K562 (cell line): ENCODE measurements around the gene PLEKHO1.

Experiments
- EP300 ChIP-seq: IDR thresholded peaks from 2 replicates; pipeline ENCODE4 v1.6.1; 2012; ENCODE audit warnings: low read length, improper control_type of control experiment
- FOXK2 ChIP-seq, 2 experiments: fragments of 450-650 bp; IDR thresholded peaks in 1 of 2; conservative IDR thresholded peaks in 1 of 2; 2 replicates each; pipeline ENCODE4 v1.6.1; 2016; ENCODE audit warnings: low read depth in 2 of 2, mild to moderate bottlenecking in 1 of 2
- FOXM1 ChIP-seq, 2 experiments: fragments of 450-650 bp in 1 of 2; sonication (generic) in 1 of 2; formaldehyde crosslinking in 1 of 2; IDR thresholded peaks; 2 replicates each; pipeline versions ENCODE4 v1.6.1 to v1.9.0; 2017 to 2022; ENCODE audit warnings: low read depth in 2 of 2, mild to moderate bottlenecking in 2 of 2, missing genetic modification reagents in 1 of 2, moderate library complexity in 1 of 2
- L3MBTL2 ChIP-seq: fragments of 450-650 bp; IDR thresholded peaks from 2 replicates; pipeline ENCODE4 v1.6.1; 2016; ENCODE audit warnings: mild to moderate bottlenecking, moderate library complexity
- MAZ ChIP-seq, 2 experiments: fragments of 450-650 bp in 1 of 2; sonication (generic) in 1 of 2; formaldehyde crosslinking; IDR thresholded peaks in 1 of 2; conservative IDR thresholded peaks in 1 of 2; 2 replicates each; pipeline versions ENCODE4 v1.4.0 to v1.5.0; 2020; ENCODE audit warnings: mild to moderate bottlenecking in 1 of 2, missing genetic modification reagents in 1 of 2
- PTRF ChIP-seq: fragments of 450-650 bp; IDR thresholded peaks from 2 replicates; pipeline ENCODE4 v1.6.1; 2016; ENCODE audit warnings: mild to moderate bottlenecking, missing genetic modification characterization, missing compliant biosample characterization
- RUNX1 ChIP-seq: sonication (generic); IDR thresholded peaks from 2 replicates; pipeline ENCODE4 v1.6.1; 2016; ENCODE audit warnings: antibody characterized with exemption, low read depth
- TARDBP ChIP-seq: fragments of 450-650 bp; IDR thresholded peaks from 2 replicates; pipeline ENCODE4 v1.6.1; 2016
- TF ChIP-seq, protein P1 (sequence below): fragments of 250-450 bp; sonication (Bioruptor Pico); IDR thresholded peaks from 2 replicates; pipeline ENCODE4 v1.8.0; 2022; ENCODE audit warnings: inconsistent platforms
- TF ChIP-seq, protein P2 (sequence below): fragments of 250-450 bp; sonication (Bioruptor Pico); IDR thresholded peaks from 2 replicates; pipeline ENCODE4 v1.8.0; 2021; ENCODE audit warnings: borderline replicate concordance, mild to moderate bottlenecking, moderate library complexity; ENCODE audit not compliant: poor library complexity, severe bottlenecking
- TF ChIP-seq, protein P3 (sequence below), 2 experiments: fragments of 450-650 bp in 1 of 2; sonication (generic) in 1 of 2; formaldehyde crosslinking; conservative IDR thresholded peaks; 2 replicates each; pipeline versions ENCODE4 v1.4.0 to v1.8.1; 2020 to 2022; ENCODE audit warnings: mild to moderate bottlenecking in 1 of 2, missing genetic modification reagents in 1 of 2

DNA sequence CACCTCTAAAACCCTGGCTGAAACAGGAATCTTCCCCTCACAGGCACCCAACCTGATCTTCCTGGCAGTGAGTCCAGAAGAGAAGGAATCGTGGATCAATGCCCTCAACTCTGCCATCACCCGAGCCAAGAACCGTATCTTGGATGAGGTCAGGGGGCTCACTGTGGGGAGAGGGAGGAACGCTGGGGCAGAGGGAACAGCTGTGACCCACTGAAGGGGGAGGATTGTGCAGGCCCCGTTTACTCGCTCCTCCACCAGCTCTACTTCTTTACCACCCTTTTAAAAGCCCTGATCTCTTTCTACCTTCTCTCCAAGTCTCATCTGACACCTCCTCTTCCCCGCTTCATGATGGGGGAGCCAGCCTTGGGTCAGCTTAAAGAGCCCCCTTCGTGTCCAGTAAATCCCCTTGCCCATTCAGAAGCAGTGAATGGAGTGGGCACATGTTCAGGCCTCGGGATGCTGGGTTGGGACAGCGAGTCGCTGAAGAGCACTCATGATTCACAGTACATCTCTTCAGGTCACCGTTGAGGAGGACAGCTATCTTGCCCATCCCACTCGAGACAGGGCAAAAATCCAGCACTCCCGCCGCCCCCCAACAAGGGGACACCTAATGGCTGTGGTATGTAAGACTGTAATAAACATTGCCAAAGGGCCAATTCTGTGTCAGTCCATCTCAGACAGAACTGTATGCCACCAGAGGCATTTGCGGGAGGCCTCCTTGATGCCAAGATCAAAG is 7.3 kb downstream of the PLEKHO1 start:
- TF ChIP-seq, protein P1, sequence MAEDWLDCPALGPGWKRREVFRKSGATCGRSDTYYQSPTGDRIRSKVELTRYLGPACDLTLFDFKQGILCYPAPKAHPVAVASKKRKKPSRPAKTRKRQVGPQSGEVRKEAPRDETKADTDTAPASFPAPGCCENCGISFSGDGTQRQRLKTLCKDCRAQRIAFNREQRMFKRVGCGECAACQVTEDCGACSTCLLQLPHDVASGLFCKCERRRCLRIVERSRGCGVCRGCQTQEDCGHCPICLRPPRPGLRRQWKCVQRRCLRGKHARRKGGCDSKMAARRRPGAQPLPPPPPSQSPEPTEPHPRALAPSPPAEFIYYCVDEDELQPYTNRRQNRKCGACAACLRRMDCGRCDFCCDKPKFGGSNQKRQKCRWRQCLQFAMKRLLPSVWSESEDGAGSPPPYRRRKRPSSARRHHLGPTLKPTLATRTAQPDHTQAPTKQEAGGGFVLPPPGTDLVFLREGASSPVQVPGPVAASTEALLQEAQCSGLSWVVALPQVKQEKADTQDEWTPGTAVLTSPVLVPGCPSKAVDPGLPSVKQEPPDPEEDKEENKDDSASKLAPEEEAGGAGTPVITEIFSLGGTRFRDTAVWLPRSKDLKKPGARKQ (CRISPR knock-in tag), result no peak
- no peak for TF ChIP-seq PTRF
- no peak for TF ChIP-seq RUNX1
- TF ChIP-seq, protein P2, sequence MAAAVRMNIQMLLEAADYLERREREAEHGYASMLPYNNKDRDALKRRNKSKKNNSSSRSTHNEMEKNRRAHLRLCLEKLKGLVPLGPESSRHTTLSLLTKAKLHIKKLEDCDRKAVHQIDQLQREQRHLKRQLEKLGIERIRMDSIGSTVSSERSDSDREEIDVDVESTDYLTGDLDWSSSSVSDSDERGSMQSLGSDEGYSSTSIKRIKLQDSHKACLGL (CRISPR knock-in tag), result no peak
- no peak for TF ChIP-seq FOXM1 (IDR thresholded peaks at IDR 0.05; ENCODE audit: low read depth)
- TF ChIP-seq FOXM1 (CRISPR knock-in tag; IDR thresholded peaks at IDR 0.05; ENCODE audit: low read depth), result no peak
- no peak for TF ChIP-seq EP300
- no peak for TF ChIP-seq L3MBTL2
- no peak for TF ChIP-seq TARDBP
- no peak for TF ChIP-seq MAZ (CRISPR knock-in tag; conservative IDR thresholded peaks at IDR 0.05 in 1 of 2, IDR thresholded peaks at IDR 0.05 in 1 of 2)
- no peak for TF ChIP-seq FOXK2 (conservative IDR thresholded peaks at IDR 0.05 in 1 of 2, IDR thresholded peaks at IDR 0.05 in 1 of 2; ENCODE audit: low read depth in 2 of 2)
- TF ChIP-seq, protein P3, sequence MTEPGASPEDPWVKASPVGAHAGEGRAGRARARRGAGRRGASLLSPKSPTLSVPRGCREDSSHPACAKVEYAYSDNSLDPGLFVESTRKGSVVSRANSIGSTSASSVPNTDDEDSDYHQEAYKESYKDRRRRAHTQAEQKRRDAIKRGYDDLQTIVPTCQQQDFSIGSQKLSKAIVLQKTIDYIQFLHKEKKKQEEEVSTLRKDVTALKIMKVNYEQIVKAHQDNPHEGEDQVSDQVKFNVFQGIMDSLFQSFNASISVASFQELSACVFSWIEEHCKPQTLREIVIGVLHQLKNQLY (CRISPR knock-in tag; conservative IDR thresholded peaks at IDR 0.05), result no peak
